Measurements from ENCODE around the gene CDH13.

CDH13 gene

DNA sequence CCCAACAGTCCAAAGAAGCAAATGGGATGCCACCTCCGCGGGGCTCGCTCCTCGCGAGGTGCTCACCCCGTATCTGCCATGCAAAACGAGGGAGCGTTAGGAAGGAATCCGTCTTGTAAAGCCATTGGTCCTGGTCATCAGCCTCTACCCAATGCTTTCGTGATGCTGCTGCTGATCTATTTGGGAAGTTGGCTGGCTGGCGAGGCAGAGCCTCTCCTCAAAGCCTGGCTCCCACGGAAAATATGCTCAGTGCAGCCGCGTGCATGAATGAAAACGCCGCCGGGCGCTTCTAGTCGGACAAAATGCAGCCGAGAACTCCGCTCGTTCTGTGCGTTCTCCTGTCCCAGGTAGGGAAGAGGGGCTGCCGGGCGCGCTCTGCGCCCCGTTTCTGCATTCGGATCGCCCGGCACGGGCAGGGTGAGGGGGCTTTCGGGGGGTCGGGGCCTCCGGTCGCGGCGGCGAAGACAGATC is at the start of gene CDH13:
TSS of gene CDH13 (plus strand) at position 179 of the 471 bp plus-strand sequence.
- DNase-seq: no peak

DNA sequence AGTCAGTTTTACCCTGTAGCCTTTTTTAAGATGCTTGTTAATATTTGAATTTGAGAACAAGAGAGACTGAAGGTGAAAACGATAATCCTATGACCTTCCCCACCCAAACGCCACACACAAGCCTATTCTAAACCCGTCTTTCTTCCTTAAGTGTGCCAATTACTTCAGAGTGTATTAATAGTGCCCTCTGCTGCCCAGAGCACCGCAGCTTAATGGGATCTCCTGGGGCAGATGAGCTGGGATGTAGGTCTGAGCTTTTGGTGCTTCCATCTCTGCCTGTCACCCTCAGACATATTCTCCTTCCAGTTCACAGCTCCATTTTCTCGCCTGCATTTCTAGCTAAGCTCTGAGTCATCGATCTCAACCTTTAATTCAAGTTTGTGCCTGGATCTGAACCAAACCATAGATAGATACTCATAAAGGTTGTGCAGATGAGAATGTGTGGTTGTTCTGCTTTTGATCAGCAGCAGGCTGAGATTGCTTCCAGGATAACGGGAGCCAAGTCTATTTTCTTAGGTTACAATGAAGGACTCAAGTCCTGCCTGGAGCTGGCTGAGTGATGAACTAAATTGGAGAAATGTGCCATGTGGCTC is 46.4 kb upstream of the CDH13 start:
- DNase-seq: peak in 1 of 2 donors; percentile 25

DNA sequence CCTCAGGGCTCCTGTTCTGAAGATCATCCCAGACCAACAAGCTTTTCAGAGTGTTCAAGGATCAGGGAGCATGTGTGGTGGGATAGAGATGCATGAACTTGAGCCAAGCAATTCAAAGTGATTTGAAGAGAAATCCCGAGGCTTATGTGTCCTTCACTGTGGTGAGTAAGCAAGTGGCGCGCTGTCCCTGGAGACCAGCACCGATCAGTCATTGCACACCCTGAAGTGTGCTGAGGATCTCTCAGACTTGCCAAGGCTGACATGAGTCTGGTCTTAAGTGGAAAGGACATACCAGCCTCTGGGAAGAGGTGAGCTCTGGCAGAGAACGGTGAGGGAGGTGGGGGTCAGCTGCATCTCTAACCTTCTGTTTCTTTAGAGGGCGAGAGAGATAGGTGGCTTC is 43.8 kb upstream of the CDH13 start:
- no peak for DNase-seq

DNA sequence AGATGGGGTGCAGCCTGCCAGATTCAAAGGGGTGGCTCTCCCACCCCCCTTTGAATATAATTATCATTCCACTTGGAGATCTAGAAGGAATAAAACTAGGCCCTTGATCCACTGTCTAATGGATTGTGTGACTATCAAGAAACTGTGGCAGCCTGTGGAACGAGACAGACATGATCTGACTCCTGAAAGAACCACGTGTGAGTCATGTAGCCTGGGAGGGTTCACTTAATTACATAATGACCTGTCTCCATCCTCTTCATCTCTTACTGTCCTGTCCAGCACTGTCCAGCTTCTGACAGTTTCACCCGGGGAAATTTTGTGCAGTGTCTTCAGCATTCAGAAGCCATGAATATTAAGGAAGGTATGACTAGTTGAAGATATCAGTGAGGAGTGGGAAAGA is 43.3 kb upstream of the CDH13 start:
- DNase-seq: no peak

DNA sequence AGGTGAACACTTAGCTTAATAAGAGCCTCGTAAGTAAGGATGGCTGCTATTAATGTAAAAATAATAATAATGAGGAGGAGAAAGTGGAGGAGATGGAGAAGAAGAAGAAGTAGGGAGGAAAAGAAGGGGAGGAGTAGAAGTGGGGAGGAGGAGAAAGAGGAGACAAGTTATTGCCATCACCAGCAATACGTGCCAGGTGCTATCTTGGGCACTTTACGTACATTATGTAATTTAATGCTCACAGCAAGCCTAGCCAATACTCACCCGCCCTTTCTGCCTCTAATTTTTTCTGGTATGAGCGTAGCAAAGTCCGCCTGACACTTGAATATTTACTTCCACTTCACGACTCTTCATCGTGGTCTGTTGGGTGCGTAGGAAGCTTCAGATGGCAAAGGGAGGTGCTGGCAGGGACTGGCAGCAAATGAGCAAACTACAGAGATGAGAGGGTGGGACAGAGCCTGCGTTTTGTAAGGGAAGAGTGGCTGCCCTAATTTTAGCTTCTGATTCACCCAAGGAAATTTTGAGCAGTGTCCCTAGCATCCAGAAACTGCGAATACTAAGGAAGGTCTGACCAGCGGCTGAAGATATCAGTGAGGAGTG is 42.1 kb upstream of the CDH13 start:
- no peak for DNase-seq

GRCh38 chr16:82585675-82586074 is 41.1 kb upstream of the CDH13 start:
- DNase-seq: no peak

GRCh38 chr16:82586130-82586529 is 40.6 kb upstream of the CDH13 start:
- DNase-seq: no peak

DNA sequence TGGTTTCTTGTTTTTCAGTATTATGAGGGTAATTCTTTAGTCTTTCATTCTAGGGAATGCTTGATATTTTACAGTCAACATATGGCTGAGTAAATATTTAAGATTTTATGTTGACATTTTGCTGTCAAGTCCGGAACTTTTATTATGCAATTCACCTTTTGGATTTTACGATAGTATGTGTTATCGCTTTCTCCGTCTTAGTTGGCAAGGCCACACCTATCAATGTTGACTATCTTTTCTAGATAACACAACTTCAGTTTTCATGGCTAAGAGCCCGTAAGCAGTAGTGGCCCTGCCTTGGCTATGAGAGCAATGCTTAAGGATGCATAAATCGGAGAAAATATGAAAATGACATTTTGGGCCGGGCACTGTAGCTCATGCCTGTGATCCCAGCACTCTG is 39.5 kb upstream of the CDH13 start:
- no peak for DNase-seq

- DNase-seq: no peak
These were observed 37.4 kb upstream of the CDH13 start for GRCh38 chr16:82589407-82589806.

GRCh38 chr16:82594114-82594513 is 32.7 kb upstream of the CDH13 start:
- no peak for DNase-seq

DNA sequence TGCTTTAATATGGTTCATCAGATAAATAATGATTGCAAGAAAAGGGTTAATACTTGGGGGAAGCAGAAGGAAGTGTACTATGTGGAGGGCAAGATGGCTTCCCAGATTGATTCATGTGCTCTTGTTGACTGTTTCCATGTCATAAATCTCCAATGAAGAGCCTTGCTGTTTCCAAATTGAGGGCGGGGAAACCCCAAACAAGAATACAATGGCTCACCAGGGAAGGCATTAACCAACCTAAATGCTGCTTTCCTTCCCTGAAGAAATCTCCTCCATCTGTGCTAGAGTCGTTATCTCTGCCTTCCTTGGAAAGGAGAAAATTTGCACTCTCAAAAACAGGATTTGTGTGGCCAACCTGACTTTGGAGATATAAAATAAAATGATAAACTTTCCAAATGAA is 28.0 kb upstream of the CDH13 start:
- DNase-seq: no peak

DNA sequence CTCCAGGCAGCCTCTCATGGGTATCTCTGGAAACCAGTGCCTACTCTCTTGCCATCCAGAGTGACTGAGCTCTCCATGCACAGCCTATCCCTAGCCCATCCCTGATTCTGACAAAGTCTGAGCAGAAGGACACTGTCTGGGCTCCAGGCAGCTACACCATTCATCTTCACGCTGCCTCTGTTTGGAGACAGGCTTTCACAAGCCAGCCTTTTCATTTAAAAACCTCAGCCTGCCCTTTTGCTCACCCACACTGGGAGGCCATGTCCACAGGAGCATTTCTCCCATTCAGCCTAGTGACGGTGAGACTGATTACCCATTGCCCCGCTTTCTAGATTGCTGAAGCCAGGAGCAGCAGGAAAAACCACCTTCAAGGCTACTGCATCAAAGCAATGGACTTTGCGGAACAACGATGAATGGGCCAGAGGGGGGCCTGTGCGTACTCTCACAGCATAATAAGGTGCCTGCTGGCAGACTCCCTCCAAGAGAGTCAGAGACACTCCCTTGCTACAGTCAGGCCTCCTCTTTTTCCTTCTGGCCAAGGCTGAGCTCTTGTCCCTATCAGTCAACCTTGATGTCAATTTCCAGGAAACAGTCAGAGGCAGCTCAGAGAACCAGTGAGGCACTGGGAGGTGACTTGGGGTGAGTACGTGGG is 24.7 kb upstream of the CDH13 start:
- DNase-seq: no peak

GRCh38 chr16:82603784-82604411 is 22.9 kb upstream of the CDH13 start:
- DNase-seq: peak in 1 of 2 donors; percentile 5

GRCh38 chr16:82605076-82605475 is 21.7 kb upstream of the CDH13 start:
- DNase-seq: no peak

GRCh38 chr16:82605863-82606620 is 20.7 kb upstream of the CDH13 start:
- no peak for DNase-seq

- DNase-seq: no peak
These were observed 17.6 kb upstream of the CDH13 start for GRCh38 chr16:82609140-82609539.

- DNase-seq: no peak
These were observed 14.5 kb upstream of the CDH13 start for GRCh38 chr16:82612263-82612662.

GRCh38 chr16:82616356-82616755 is 10.4 kb upstream of the CDH13 start:
- DNase-seq: no peak

DNA sequence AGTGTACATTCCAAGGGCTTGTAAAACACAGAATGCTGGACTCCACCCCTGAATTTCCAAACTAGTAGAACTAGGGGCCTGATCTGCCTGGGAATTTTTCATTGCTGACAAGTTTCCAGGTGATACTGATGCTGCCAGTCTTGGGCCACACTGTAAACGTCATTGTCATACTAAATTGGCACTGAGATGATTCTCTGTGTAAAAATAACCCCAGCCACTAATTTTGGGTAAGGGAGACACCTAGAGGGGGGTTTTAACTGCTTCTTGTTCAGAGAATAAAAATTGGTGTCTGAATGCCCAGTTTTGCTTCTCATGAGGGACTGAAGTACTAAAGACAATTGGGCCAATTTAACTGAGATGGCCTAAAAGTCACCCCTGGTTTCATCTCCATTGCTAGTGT is 5.0 kb upstream of the CDH13 start:
- no peak for DNase-seq

DNA sequence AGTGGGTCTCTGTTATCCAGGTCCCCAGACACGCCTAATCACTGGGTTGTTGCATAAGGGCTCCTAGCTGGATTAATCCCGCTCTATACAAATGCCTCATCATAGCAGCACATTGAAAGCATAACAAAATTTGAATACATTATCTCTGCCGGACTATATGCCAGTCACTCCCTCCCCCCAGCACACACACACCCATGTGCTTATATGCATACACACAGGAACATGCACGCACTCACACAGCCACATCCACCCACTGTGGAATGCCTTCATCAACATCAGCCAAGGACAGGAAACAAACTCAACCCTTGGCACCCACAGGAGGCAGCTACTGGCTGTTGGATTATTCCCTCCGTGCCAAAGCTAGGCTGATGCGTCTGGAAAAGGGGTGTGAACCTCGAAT is 3.5 kb upstream of the CDH13 start:
- DNase-seq: no peak

GRCh38 chr16:82625066-82625968 is 1.5 kb upstream of the CDH13 start:
- no peak for DNase-seq

- no peak for DNase-seq
These were observed 1.3 kb downstream of the CDH13 start for GRCh38 chr16:82628088-82628423.

All from CD4-positive, alpha-beta T cell treated with Interferon alpha-2 for 1 hour (primary cell).